Smooth muscle cell (in vitro differentiated cells): Measurements from ENCODE around the gene ANO2. TPM values are rescaled to one million over a fixed set of nuclear protein-coding genes. Genes with fewer than 3 reads are reported as not detected.
"Not testable (repeated sequence)": the region's sequence is repeated elsewhere in the genome, so short reads cannot be mapped to it uniquely, and the experiment has no call there.

Source experiments
- DNase-seq: peaks from one replicate; lab custom pipeline; 2025; ENCODE audit not compliant: unreplicated experiment; lab: John Stamatoyannopoulos, UW
- H2AFZ ChIP-seq: fragments of 200-600 bp; sonication (generic); 2 replicates; pipeline ENCODE4 v1.6.0; 2016; ENCODE audit warnings: antibody characterized with exemption, low read depth, mild to moderate bottlenecking
- H3F3A ChIP-seq: fragments of 200-600 bp; sonication (generic); 2 replicates; pipeline ENCODE4 v1.6.0; 2017; ENCODE audit warnings: antibody characterized with exemption, low read depth
- H3K27ac ChIP-seq: fragments of 200-600 bp; sonication (generic); 2 replicates; pipeline ENCODE4 v1.5.1; 2016; ENCODE audit warnings: low read depth, mild to moderate bottlenecking
- H3K27me3 ChIP-seq: fragments of 200-600 bp; sonication (generic); 2 replicates; pipeline ENCODE4 v1.6.1; 2016; ENCODE audit warnings: low read depth, mild to moderate bottlenecking
- H3K36me3 ChIP-seq: fragments of 200-600 bp; sonication (generic); 2 replicates; pipeline ENCODE4 v1.5.1; 2016; ENCODE audit warnings: low read depth
- H3K4me1 ChIP-seq: fragments of 200-600 bp; sonication (generic); 2 replicates; pipeline ENCODE4 v1.5.1; 2016; ENCODE audit warnings: low read depth
- H3K4me2 ChIP-seq: fragments of 200-600 bp; sonication (generic); 2 replicates; pipeline ENCODE4 v1.6.0; 2016; ENCODE audit warnings: mild to moderate bottlenecking
- H3K4me3 ChIP-seq: fragments of 200-600 bp; sonication (generic); 2 replicates; pipeline ENCODE4 v1.5.1; 2016; ENCODE audit warnings: mild to moderate bottlenecking
- H3K79me2 ChIP-seq: fragments of 200-600 bp; sonication (generic); 2 replicates; pipeline ENCODE4 v1.6.0; 2016; ENCODE audit warnings: low read depth, mild to moderate bottlenecking
- H3K9ac ChIP-seq: fragments of 200-600 bp; sonication (generic); 2 replicates; pipeline ENCODE4 v1.6.0; 2016; ENCODE audit warnings: low read depth
- H3K9me3 ChIP-seq: fragments of 200-600 bp; sonication (generic); replicated peaks from 2 replicates; pipeline ENCODE4 v1.5.1; 2016; ENCODE audit warnings: low read depth
- H4K20me1 ChIP-seq: fragments of 200-600 bp; sonication (generic); 2 replicates; pipeline ENCODE4 v1.6.0; 2016; ENCODE audit warnings: low read depth
- WGBS: methylation state at CpG from one replicate; pipeline ENCODE4 v1.1.7; 2016; ENCODE audit warnings: low lambda C conversion rate; 5-methylcytosine and 5-hydroxymethylcytosine counted together
- polyA plus RNA-seq: library from polyadenylated mRNA; unstranded; fragments of >200 nt; fragmentation: Nextera tagmentation; extraction: Ambion mirVana; gene quantifications from 2 replicates; pipeline ENCODE4 v1.2.1, GENCODE V29; 2016
- total RNA-seq: library from RNA; depleted of rRNA; stranded (reverse); fragments of >200 nt; gene quantifications from 2 replicates; pipeline ENCODE4 v1.2.3, GENCODE V29; 2014
- TF ChIP-seq, protein P1 (sequence below): fragments of 200-600 bp; sonication (generic); IDR thresholded peaks from 2 replicates; pipeline ENCODE4 v1.5.1; 2017; ENCODE audit warnings: borderline replicate concordance, mild to moderate bottlenecking, antibody characterized with exemption; ENCODE audit not compliant: insufficient read depth, poor library complexity, severe bottlenecking

The ANO2 gene
- total and polyA plus RNA-seq, 2 experiments from 2014 or later = 0.18 TPM; not detected in 1

DNA sequence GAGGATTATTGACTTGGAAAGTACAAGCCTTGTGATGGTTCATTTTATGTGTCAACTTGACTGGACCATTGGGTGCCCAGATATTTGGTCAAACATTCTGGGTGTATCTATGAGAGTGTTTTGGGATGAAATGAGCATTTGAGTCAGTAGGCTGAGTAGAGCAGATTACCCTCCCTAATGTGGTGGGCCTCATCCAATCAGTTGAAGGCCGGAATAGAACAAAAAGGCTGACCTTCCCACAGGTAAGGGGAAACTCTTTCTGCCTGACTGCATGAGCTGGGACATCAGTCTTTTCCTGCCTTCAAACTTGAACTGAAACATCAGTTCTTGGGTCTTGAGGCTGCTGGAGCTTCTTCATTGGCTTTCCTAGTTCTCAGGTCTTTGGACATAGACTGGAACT is 98.1 kb downstream of the ANO2 start:
- Histone ChIP-seq H4K20me1 (no peaks in the 10 kb centered on the region), H3K4me1 (no peaks in the 10 kb centered on the region), H3K36me3 (no peaks in the 10 kb centered on the region), H3K9ac (no peak overlapping the region), H3K9me3 (no peaks in the 10 kb centered on the region), H3K27ac (no peak overlapping the region), H3K79me2 (no peaks in the 10 kb centered on the region), H3K4me2 (no peak overlapping the region), H3K27me3 (peaks cover 18% of the 10 kb centered on the region), H3F3A (no peaks in the 10 kb centered on the region), H3K4me3 (no peak overlapping the region), H2AFZ (no peak overlapping the region)
- TF ChIP-seq, protein P1, sequence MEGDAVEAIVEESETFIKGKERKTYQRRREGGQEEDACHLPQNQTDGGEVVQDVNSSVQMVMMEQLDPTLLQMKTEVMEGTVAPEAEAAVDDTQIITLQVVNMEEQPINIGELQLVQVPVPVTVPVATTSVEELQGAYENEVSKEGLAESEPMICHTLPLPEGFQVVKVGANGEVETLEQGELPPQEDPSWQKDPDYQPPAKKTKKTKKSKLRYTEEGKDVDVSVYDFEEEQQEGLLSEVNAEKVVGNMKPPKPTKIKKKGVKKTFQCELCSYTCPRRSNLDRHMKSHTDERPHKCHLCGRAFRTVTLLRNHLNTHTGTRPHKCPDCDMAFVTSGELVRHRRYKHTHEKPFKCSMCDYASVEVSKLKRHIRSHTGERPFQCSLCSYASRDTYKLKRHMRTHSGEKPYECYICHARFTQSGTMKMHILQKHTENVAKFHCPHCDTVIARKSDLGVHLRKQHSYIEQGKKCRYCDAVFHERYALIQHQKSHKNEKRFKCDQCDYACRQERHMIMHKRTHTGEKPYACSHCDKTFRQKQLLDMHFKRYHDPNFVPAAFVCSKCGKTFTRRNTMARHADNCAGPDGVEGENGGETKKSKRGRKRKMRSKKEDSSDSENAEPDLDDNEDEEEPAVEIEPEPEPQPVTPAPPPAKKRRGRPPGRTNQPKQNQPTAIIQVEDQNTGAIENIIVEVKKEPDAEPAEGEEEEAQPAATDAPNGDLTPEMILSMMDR = no peak
- WGBS = 93% methylated on average over 1 of the region's 1 CpG
- no peak for DNase-seq

DNA sequence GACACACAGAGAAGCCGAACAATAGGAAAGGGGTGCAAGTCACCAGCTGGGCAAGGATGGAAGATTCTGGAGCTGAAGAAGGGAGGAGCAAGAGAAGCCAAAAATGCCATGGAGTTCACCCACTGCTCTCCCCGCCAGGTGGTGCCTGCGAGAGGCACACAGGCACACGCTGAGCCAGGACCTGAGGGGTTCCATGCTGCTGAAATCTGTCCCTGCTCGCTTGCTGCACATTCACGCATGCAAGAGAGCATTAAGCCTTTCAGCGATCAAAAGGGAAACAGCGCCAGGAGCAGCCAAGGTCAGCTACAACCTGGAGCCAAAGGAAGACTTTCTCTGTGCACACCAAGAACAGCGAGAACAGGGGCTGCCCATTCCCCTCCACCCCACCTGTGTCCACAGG is 104.1 kb downstream of the ANO2 start:
- no peaks in the 10 kb centered on the region for H3K36me3 ChIP-seq
- H3K9ac ChIP-seq = no peak overlapping the region
- 87% methylated on average over 9 of the region's 9 CpGs for WGBS
- DNase-seq = no peak
- H3K9me3 ChIP-seq = no peaks in the 10 kb centered on the region
- TF ChIP-seq, protein P1 = no peak
- peaks cover 20% of the 10 kb centered on the region for H3K27me3 ChIP-seq
- H3K4me3 ChIP-seq = no peak overlapping the region
- H3K79me2 ChIP-seq = no peaks in the 10 kb centered on the region
- no peaks in the 10 kb centered on the region for H3K4me1 ChIP-seq
- H2AFZ ChIP-seq = no peak overlapping the region
- no peaks in the 10 kb centered on the region for H4K20me1 ChIP-seq
- no peak overlapping the region for H3K4me2 ChIP-seq
- H3F3A ChIP-seq = no peaks in the 10 kb centered on the region
- no peak overlapping the region for H3K27ac ChIP-seq

DNA sequence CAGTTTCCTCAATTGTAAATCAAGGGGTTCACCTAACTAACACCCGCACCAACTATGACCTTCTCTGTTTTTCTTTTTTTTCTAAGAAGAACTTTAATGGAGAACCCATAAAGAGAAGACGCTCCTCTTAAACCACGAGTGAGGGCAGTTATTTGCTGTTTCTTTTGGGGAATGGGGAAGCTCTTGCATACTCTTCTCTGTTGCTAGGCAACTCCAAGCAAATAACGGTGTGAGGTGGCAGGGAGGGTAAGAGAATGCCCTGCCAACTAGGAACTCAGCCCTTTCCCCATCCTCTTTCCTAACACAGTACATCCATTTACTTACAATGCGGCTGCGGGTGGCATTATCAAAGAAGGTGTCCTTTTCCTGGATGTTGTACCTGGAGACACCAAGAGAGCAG is 114.9 kb downstream of the ANO2 start:
- H4K20me1 ChIP-seq = no peaks in the 10 kb centered on the region
- DNase-seq = no peak
- WGBS = 72% methylated on average over 6 of the region's 6 CpGs
- no peaks in the 10 kb centered on the region for H3K36me3 ChIP-seq
- TF ChIP-seq, protein P1 = no peak
- H3K9ac ChIP-seq = no peak overlapping the region
- no peaks in the 10 kb centered on the region for H3K9me3 ChIP-seq
- no peak overlapping the region for H2AFZ ChIP-seq
- H3K4me2 ChIP-seq = no peak overlapping the region
- no peaks in the 10 kb centered on the region for H3F3A ChIP-seq
- no peaks in the 10 kb centered on the region for H3K79me2 ChIP-seq
- no peak overlapping the region for H3K4me3 ChIP-seq
- no peak overlapping the region for H3K27ac ChIP-seq
- no peaks in the 10 kb centered on the region for H3K4me1 ChIP-seq
- peaks cover 55% of the 10 kb centered on the region for H3K27me3 ChIP-seq

DNA sequence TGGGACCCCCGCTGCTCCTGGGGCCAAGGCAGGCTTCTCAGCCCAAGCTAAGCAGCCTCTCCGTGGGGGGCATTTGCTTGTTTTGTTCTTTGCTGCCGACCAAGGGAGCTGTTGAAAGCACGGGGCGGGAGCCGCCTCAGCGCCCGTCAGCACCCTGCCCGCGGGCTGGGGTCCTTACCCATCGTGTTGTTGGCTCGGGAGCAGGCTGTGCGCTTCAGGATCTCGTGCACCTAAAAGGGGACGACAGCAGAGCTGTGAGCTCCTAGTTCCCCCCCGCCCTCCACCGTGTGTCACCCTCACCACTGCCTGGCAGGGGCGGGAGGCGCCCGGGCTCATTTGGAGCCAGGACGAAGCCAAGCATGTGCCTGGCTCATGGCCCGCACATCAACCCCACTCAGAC is 117.5 kb downstream of the ANO2 start:
- Histone ChIP-seq H3K27me3 (peaks cover 35% of the 10 kb centered on the region), H2AFZ (no peak overlapping the region), H3K27ac (no peak overlapping the region), H3K9ac (no peak overlapping the region), H3K79me2 (no peaks in the 10 kb centered on the region), H3K4me1 (no peaks in the 10 kb centered on the region), H3K36me3 (no peaks in the 10 kb centered on the region), H3K4me3 (no peak overlapping the region), H4K20me1 (no peaks in the 10 kb centered on the region), H3F3A (no peaks in the 10 kb centered on the region), H3K9me3 (no peaks in the 10 kb centered on the region), H3K4me2 (no peak overlapping the region)
- no peak for DNase-seq
- WGBS = 82% methylated on average over 16 of the region's 22 CpGs
- TF ChIP-seq, protein P1 = no peak

DNA sequence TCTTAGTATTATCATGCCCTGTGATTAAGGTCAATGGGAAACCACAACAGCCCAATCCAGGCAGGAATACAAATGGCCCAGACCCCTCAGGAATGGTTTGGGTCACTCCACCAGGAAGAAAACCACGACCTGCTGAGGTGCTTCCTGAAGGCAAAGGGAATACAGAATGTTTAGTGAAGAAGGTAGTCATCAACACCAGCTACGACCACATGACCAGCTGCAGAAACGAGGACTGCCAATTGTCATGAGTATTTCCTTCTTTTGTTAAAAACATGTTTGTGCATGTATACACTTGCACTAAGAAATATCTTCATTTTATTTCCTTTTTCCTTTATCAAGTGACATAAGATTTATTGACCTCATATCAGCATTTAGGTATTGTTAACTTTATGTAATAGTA is 119.3 kb downstream of the ANO2 start:
- not testable (repeated sequence) for DNase-seq

DNA sequence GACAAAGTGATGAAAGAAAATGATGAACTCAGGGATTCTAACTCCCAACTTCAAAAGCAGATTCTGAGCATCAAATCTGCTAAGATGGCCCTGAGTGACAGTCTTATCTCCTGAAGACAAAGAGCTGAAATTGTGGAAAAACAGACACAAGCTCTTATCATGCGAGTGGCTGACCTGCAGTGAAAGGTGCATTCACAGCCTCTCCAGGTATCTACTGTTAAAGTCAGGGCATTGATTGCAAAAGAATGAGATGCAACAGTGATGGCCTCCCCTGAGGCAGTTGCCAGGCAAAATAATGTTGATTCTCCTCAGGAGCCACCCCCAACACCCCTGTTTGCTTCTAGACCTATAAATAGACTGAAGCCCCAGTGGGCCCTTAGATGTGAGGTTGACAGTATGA is 126.2 kb downstream of the ANO2 start:
- H4K20me1 ChIP-seq, DNase-seq, H3K9ac ChIP-seq, H3K27me3 ChIP-seq, H3K9me3 ChIP-seq, H2AFZ ChIP-seq, H3K4me3 ChIP-seq, H3K4me1 ChIP-seq, H3F3A ChIP-seq, H3K4me2 ChIP-seq, H3K27ac ChIP-seq, H3K79me2 ChIP-seq, H3K36me3 ChIP-seq: not testable (repeated sequence)
- WGBS = 89% methylated on average over 1 of the region's 1 CpG

More for the DNA sequence above, 119.3 kb downstream of the ANO2 start:
- not testable (repeated sequence) for H3K4me3 ChIP-seq, H3K36me3 ChIP-seq, H3K4me2 ChIP-seq, H3K4me1 ChIP-seq, H3K79me2 ChIP-seq, H3K27ac ChIP-seq, H2AFZ ChIP-seq, H4K20me1 ChIP-seq, H3K9ac ChIP-seq, H3K9me3 ChIP-seq, H3F3A ChIP-seq
- 75% methylated on average over 3 of the region's 3 CpGs for WGBS
- H3K27me3 ChIP-seq = peaks cover 24% of the 10 kb centered on the region
